OCI-LY7 (cell line): Measurements from ENCODE around the gene DCAF16.

Source experiments
- CTCF ChIP-seq: fragments of 200-600 bp; sonication (generic); conservative IDR thresholded peaks from 2 replicates; pipeline ENCODE4 v1.5.1; 2014; ENCODE audit warnings: mild to moderate bottlenecking, antibody characterized with exemption, low read length, moderate library complexity, mixed read lengths
- EZH2phosphoT487 ChIP-seq: fragments of 200-600 bp; sonication (generic); IDR thresholded peaks from 2 replicates; pipeline ENCODE4 v1.6.1; 2018; ENCODE audit warnings: low read depth, borderline replicate concordance, mild to moderate bottlenecking, mixed run types, antibody characterized with exemption, low read length, moderate library complexity, mixed read lengths

- no peak for TF ChIP-seq CTCF
- TF ChIP-seq EZH2phosphoT487 = no peak
Measured at GRCh38 chr4:17812125-17812524, 1.6 kb upstream of the DCAF16 start.
